Activated T-helper 1 cell treated with anti-CD3 and anti-CD28 coated beads, Interleukin-2, amount 50 U/mL, for 16 hours (primary cell): ENCODE results near the gene CCDC6.
"Not testable (repeated sequence)": the region's sequence is repeated elsewhere in the genome, so short reads cannot be mapped to it uniquely, and the experiment has no call there.

Experiments used
- DNase-seq, 2 donors: peaks; one replicate each; pipeline ENCODE4 v3.0.0-alpha.2; 2020; ENCODE audit warnings: low read depth in 1 of 2, low spot score in 1 of 2

CCDC6 gene

DNA sequence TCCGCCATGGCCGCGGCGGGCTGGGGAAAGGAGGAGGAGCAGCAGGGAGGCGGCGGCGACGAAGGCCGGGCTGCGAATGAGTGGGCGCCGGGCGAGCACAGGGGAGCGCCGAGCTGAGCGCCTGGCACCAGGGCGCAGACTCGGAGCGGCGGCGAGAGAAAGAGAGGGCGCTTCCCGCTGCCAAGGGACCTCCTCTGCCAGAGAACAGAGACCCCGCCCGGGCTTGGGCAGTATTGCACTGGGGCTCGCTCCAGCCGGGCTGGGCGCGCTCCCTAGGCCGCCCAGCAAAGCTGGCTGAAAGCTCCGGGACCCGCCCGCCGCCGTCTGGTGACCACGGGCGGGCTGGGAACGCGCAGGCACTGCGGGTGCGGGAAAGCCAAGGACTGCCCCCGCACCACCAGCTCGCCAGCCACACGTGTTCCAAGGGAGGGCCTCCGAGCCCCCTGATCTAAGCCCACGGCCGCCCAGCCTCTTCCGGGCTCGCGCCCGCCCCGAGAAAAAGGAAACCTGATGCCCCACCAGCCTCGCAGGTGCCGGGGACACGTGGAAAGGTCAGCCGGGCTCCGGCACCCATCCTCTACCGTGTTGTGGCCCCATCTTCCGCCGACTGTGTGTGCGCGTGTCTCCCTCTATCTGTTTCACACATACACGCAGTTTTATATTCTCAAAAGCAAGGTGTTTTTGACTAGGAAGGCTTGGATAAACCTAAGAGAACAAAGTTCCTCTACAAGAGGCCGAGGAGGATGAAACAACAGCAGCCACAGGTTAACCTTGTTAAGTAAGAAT, at the start of gene CCDC6:
TSS of gene CCDC6 (minus strand) at position 140 of the 786 bp plus-strand sequence. CDS start at position 8, 132 bp downstream.
- peak; percentile 84 to 88 for DNase-seq

DNA sequence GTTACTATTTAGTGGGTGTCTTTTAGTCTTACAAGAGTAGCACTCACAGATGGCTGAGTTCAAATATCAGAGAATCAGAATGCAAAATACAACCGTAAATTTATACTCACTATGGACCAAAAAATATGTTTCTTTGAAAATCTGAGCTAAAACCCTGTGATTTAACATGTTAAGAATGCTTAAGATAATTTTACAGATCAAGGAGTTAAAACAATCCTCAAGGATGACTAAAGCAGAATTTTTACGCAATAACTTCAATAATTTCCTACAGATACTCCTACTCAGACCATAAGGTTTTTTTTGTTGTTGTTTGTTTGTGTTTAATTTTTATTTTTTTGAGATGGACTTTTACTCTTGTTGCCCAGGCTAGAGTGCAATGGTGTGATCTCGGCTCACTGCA, 47.9 kb upstream of the CCDC6 start:
- DNase-seq = no peak

DNA sequence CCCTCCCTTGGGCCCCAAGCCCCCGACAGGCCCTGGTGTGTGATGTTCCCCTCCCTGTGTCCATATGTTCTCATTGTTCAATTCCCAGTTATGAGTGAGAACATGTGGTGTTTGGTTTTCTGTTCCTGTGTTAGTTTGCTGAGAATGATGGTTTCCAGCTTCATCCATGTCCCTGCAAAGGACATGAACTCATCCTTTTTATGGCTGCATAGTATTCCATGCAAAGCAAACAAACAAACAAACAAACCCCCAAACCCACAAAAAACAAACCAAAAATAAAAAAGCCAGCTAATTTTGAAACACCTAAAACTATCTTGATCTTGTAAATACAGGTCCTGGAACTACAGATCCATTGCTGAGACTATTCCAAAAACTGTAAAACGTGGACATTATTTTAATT, 47.4 kb upstream of the CCDC6 start:
- not testable (repeated sequence) for DNase-seq

DNA sequence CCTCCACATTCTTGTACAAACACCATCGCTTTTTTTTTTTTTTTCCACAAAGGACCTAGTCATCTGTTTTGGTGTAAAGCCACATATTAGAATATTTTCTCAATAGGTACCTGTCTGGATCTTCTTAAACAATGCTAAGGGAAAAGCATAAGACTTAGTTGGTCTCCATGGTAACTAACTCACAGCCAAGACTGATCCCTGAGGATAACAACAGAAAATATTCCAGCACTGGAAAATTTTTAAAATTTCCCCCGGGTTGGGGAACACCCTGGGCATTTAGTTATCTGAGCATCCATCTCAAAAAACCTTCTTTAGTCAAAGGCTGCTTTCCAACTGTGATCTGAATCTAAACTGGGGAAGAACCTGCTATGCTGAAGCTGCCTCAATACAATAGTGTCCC, 43.7 kb upstream of the CCDC6 start:
- DNase-seq = no peak

DNA sequence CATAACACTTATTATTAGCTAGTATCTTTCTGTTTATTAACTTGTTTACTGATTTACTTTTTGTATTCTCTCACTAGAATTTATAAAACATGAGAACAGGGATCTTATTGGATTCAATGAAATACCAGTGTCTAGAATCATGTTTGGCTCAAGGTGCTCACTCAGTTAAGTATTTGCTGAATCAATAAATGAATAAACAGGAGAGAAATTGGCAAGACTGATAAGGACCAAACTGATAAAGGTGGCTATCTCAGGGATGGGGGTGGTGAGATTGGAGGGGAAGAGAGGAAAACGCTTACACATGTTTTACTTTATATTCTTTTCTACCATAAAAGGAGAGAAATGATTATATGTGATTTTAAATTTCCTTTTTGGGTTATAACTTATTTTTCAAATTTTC, 43.3 kb upstream of the CCDC6 start:
- DNase-seq = no peak

DNA sequence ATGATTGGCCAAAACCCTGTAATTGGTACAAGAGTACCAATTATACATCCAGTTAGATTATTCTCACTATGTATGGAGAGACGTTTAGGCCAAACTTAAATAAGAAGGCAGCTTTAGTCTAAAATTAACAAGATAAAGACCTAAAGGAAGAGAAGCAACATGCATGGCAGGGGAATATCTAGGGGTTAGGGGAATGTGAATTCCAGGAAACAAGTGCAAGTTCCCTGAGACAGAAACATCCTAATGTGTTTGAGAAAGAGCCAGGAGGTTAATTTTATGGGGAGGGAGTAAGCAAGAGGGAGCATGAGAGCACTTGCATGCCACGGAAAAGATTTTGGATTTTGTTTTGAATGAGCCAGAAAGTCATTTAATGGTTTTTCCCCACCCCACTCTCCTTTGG, 39.6 kb upstream of the CCDC6 start:
- no peak for DNase-seq

DNA sequence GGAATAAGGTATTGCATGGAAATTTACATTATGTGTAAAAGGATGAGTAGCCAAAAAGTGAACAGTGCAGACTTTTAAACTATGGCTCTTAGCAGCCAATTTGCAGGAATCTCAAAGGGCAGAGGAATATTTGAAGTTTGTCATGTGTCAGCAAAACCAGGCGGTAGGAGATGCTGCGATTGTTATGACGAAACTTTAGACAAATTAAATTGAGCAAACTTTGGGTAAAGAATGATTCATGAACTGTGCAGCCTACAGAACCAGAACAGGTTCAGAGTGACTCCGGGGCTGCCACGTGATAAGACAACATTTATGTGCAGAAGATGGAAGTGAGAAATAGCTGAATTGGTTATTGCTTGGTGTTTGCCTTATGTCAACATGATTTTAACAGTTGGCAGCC, 39.2 kb upstream of the CCDC6 start:
- no peak for DNase-seq

DNA sequence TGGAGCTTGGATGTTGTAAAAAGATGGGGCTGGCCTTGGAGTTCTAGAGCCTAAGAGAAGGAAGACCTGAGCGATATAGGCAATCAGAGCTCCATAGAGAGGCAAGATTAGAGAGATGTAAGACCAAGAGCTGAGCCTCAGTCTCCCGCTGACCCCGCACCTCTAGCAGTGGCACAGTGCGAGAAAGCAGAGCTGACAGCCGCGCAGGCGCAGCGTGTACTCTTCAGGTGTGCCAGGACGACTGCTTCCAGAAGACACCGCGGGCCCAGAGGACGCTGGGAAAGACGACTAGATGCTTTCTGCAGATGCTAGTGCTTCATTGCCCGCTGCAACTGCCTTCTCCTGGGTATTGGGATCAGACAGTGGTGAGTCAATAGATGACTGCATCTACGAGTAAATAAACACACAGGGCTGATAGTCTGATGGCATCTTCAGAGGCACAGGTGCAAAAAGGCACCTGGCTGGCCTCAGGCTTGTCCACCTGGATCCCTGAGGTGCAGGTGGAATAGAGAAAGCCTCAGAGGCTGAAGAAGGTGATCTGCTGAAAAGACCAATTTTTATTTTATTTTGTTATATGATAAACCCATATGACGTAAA, 38.1 kb upstream of the CCDC6 start:
- DNase-seq = no peak

DNA sequence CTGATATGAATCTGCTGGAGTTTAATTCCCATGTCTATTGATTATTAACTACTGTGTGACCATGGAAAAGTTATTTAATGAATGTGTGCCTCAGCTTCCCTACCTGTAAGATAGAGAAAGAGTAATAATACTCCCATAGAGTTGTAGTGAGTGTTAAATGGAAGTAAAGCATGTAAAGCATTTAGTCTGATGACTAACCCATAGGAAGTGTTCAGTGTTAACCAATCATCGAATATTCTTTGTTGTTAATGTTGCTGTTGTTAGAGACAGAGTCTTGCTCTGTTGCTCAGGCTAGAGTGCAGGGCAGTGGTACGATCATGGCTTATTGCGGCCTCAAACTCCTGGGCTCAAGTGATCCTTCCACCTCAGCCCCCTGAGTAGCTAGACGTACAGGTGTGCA, 36.2 kb upstream of the CCDC6 start:
- no peak for DNase-seq

DNA sequence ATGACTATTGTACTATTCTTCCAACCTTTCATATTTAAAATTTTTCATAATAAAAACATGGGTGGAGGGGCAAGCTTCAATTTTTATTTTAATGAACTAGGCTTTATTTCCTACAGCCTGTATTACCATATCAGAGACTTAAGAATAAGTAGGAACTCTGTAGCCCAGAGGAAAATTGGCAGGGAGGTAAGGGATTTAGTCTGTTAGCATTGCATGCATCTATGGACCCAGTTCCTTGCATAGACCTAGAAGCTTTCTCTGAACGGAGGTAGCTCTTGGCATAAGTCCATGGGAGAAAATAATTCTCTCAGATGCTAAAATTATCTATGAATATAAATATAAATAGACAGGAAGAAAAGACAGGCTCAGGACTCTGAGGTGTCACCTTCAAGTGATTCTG, 31.4 kb upstream of the CCDC6 start:
- DNase-seq = no peak

DNA sequence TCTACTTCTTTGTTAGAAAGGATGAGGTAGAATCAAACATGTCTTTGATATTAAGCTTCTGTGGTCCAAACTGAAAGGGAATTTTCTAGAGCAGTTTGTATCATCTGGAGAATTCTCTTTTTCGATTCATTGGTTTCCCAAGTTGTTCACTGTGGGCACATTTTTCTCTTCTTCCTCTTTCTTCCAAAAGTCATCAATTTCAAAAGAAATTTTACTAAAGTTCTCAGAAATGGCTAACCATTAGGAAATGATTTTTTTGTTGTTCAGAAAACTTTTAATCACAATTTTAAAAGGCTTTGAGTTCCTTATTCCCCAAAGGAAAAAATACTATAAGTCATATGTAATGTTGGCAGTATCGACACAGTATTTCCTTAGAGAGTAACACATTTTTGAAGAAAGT, 28.3 kb upstream of the CCDC6 start:
- DNase-seq = no peak

DNA sequence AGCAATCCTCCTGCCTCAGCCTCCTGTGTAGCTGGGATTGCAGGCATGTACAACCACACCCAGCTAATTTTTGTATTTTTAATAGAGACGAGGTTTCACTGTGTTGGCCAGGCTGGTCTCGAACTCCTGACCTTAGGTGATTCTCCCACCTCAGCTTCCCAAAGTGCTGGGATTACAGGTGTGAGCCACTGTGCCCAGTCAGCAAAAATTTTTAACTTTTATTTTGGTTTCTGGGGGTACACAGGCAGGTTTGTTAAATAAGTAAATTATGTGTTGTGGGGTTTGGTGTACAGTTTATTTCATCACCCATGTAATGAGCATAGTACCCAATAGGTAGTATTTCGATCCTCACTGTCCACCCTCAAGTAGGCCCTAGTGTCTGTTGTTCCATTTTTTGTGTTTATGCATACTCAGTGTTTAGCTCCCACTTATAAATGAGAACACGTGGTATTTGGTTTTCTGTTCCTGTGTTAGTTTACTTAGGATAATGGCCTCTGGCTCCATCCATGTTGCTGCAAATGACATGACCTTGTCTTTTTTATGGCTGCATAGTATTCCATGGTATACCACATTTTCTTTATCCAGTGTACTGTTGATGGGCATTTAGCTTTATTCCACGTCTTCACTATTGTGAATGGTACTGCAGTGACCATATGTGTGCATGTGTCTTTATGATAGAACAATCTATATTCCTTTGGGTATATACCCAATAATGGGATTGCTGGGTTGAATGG, 24.6 kb upstream of the CCDC6 start:
- DNase-seq = not testable (repeated sequence)

DNA sequence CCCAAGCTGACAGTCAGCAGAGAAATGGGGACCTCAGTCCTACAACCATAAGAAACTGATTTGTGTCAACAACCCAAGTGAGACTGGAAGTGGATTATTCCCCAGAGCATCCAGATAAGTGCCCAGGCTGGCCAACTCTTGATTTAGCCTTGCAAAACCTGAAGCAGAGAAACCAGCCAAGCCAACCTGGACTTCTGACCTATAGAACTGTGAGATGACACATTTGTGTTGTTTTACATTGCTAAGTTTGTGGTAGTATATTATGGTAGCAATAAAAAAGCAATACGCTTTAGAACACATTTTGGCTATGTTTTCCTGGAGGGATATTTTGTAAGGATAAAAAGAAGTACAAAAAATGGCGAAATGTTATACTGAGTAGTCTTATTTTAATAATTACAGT, 19.7 kb upstream of the CCDC6 start:
- DNase-seq = no peak

DNA sequence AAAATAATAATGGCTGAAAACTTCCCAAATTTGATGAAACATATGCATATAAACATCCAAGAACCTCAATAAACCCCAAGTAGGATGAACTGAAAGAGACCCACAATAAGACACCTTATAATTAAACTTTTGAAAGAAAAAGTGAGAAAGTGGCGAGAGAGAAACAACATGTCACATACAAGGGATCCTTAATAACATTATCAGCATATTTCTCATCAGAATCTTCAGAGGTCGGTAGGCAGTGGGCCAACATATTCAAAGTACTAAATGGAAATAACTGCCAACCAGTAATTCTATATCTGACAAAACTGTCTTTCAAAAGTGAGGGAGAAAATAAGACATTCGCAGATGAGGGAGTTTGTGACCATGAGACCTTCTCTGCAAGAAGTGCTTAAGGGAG, 16.6 kb upstream of the CCDC6 start:
- DNase-seq = no peak

DNA sequence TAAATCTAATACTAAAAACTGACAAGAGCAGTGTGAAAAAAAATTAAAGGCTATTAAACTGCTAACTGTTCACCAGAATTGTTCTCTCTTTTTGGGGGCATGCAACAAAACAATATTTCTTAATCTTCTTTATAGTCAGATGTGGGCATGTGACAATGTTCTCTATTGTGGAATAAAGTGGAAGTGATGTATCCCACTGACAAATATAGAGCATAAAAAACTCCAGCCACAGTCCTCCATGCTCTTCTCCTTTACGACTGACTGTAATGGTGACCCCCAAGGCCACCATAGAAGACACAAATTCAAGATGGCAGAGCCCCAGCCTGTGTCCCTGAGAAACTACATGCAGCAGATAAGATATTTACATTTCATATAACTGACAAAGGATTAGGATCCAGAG, 11.6 kb upstream of the CCDC6 start:
- DNase-seq = no peak

DNA sequence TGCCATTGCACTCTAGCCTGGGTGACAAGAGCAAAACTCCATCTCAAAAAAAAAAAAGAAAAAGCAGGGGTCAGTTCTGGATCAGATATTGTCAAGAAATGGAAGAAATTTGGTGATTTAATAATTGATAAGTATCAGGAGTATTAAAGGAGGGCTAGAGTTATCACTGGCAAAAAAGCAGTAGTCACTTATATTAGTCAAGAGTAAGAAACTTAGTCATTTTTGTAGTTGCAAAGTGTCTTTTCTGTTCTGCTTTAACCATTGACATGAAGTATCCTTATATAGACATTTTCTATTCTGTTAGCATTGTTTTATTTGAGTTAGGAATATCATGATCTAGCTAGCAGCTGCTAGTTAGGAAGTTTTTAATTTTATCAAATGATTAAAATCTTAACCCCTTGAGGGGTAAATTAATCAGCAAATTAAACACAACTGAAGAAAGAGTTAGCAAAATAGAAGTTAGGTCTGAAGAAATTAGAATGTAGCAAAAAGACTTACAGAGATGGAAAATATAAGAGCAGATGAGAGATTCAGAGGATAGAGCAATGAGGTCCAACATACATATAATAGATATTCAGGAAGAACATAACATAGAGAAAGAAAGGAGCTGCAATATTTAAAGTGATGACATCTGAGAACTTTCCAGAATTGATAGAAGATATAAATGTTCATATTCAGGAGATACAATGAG, 7.3 kb upstream of the CCDC6 start:
- no peak for DNase-seq

DNA sequence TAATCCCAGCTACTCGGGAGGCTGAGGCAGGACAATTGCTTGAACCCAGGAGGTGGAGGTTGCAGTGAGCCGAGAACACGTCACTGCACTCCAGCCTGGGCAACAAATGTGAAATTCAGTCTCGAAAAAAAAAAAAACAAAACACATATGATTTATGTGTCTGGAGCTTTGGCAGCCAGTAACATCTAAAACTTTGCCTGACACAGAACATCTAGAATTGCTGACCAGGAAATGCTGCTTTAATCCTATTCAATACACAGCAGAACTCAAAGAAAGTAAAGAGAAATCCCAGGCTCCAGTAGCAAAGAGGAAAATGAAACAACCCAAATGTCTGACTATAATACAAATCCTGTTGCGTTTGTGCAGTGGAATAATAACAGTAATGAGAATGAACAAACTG, 4.5 kb upstream of the CCDC6 start:
- DNase-seq = no peak

DNA sequence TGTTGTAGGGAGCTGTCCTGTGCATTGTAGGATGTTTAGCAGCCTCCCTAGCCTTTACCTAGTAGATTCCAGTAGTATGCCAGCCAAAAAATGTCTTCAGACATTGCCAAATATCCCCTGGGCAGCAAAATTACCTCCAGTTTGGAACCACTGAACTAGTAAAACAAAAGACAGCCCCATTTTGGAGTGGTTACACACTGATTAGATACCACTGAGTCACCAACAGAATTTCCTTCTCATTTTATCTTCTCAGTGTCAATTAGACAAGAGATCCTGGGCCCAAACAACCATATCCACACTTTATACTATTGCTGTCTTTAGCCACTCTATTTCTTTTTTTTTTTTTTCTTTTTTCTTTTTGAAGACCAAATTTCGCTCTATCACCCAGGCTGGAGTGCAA, 3.5 kb upstream of the CCDC6 start:
- no peak for DNase-seq

DNA sequence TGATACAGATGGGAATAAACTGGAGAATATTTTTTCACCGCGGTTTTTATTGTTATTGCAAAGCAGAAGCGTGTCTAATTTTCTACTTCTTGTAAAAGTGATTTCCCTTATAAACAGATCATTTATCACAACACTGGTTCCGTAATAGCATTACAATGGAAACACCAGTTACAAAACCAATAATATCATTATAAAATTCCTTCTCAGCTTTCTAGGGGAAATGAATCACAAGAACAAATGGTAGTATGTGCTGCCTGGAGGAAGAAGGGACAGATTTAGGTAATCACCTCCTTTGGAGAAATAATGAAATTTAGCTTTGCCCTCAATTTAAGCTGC, 2.4 kb upstream of the CCDC6 start:
- DNase-seq = no peak

DNA sequence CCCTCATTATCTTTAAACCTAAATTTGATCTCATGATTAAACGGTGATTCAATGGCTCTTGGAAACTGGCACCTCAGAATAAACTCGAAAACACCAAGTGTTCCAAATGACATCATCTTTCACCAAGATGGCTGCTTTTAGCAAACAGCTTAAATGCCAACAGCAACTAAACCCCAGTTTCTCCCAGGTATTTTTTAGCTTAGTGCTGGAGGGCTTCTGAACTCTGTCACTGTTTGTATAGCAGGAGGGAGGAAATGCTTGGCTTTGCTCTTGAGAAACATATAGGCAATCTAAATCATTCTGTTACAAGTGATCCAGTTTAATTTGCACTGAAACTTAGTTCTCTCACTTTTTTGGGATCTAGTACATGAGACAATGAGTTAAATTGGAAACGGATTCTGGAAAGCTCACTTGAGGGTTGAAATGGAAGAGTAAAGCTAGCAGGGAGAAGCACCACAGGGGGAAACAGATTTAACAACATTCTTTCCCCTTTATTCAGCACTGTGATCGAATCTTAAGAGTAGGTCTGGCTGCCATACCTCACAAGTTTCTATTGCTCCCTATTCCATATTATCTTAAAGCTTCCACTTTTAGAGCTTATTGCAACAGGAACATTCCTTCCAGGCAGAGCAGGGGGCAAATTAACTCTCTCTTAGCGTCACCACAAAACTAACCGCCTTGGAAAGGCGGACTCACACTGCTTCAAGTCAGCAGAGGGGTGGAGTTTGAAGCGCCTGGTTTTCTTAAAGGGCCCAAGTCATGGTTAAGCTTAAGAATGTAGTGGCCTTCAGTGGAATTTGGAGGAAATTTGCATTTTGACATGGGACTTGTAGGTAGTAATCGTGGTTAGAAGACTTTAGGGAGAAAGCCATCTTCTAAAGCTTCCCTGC, 1.8 kb upstream of the CCDC6 start:
- DNase-seq = peak in 1 of 2 donors; percentile 17

DNA sequence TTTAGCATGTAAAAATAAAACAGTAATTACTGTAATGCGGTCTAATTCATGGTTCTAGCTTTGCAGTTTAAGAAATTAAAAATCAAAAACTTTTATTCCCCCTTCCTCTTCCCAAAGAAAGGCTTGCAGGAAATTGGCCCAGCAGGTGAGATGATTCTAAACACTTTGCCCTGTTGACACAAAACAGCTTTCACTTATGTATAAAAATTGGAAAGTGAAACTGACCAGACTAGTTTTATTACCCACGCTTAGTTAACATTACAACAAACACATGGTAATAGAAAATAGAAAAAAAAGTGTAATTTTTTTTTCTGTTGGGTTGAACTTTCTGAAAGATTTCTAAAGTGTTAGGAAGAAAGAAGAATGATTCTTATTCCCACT, 1.2 kb upstream of the CCDC6 start:
- DNase-seq = no peak
